ENCODE measurements around the gene GLB1L. TPM values are rescaled to one million over a fixed set of nuclear protein-coding genes. Genes with fewer than 3 reads are reported as not detected.
A peak's percentile ranks its signal among the peaks of the same experiment; 100 is the strongest.

GLB1L gene
- polyA plus RNA-seq, 1 of the 3 experiments (the other 2 are of a cell fraction) = 11.7 TPM

DNA sequence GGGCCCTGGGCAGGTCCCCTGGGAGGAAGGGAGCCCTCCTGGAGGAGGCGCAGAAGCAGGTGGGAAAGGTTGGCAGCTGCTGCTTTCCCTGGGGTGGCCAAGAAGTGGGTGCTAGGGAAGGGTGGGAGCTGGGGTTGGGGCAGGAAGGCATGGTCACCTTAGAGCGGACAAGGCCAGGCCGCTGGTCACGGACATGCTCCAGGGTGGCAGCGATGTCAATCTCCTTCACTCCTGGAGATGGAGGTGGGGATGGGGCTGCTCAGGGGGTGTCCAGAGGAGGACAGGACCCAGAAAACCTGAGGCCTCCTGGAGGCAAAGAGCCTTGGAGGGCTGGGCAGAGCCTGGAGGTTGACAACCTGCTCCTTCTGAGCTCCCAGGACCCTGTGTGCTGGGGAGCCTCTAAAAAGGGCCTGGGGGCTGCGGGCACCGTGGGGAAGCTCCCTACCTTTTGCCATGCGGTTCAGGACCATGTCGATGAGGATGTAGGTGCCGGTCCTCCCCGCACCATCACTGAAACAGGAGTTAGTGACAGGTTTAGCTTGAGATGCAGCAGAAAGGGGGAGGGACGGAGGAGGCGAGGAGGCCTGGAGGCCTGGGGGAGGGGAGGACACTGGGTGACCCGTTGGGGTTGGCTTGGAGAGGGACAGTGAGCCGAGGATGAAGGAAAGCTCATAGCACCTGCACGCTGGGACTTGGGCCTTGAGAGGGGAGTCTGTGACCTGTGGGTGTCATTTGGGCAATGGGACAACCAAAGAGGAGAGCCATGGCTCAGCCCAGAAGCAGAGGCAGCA is 45.3 kb upstream of the GLB1L start:
- no peaks in the 10 kb centered on the region for H3K36me3 ChIP-seq (replicated peaks in 1 of 2; ENCODE audit: control insufficient read depth in 1 of 2, insufficient read depth in 2 of 2, low read length in 1 of 2)
- no peak overlapping the region for H3K4me3 ChIP-seq (ENCODE audit: low read depth in 2 of 2, low read length in 1 of 2)
- 89% methylated on average over 15 of the region's 16 CpGs for WGBS (ENCODE audit: low lambda C conversion rate)
- no peak overlapping the region for H2AFZ ChIP-seq (ENCODE audit: low read depth)
- ChIA-PET CTCF (interaction anchor here (1.9 to 9.0 kb wide), 4 partner anchors 11 to 131 kb away, joined by 6 to 312 read pairs (median 46); partner anchors contain the start of genes CNPPD1, DNAJB2, NHEJ1 and SLC23A3), POLR2A (no interaction called here)
- H3K27ac ChIP-seq (ENCODE audit: low read depth in 2 of 2, low read length in 1 of 2) = no peak overlapping the region
- H3K27me3 ChIP-seq (ENCODE audit: insufficient read depth) = no peaks in the 10 kb centered on the region
- no peaks in the 10 kb centered on the region for H3K9me2 ChIP-seq
- H3K4me2 ChIP-seq = peak overlapping the region; percentile 66; the same call in 1 of the 2 replicates
- no peaks in the 10 kb centered on the region for H3K9me3 ChIP-seq
- no peak for TF ChIP-seq EZH2phosphoT487 (IDR thresholded peaks at IDR 0.05; ENCODE audit: borderline replicate concordance, low read depth)
- TF ChIP-seq TAF1 (IDR thresholded peaks at IDR 0.05; ENCODE audit: borderline replicate concordance, low read depth, low read length) = no peak
- no peak for TF ChIP-seq RFX5 (IDR thresholded peaks at IDR 0.05; ENCODE audit: low read length)
- no peak for TF ChIP-seq IRF3 (IDR thresholded peaks at IDR 0.05; ENCODE audit: low read depth, low read length)
- TF ChIP-seq ELF1 (IDR thresholded peaks at IDR 0.05) = no peak
- no peak for TF ChIP-seq POLR2AphosphoS5 (IDR thresholded peaks at IDR 0.05; ENCODE audit: low read depth, low read length)
- TF ChIP-seq, protein P1, sequence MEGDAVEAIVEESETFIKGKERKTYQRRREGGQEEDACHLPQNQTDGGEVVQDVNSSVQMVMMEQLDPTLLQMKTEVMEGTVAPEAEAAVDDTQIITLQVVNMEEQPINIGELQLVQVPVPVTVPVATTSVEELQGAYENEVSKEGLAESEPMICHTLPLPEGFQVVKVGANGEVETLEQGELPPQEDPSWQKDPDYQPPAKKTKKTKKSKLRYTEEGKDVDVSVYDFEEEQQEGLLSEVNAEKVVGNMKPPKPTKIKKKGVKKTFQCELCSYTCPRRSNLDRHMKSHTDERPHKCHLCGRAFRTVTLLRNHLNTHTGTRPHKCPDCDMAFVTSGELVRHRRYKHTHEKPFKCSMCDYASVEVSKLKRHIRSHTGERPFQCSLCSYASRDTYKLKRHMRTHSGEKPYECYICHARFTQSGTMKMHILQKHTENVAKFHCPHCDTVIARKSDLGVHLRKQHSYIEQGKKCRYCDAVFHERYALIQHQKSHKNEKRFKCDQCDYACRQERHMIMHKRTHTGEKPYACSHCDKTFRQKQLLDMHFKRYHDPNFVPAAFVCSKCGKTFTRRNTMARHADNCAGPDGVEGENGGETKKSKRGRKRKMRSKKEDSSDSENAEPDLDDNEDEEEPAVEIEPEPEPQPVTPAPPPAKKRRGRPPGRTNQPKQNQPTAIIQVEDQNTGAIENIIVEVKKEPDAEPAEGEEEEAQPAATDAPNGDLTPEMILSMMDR (IDR thresholded peaks at IDR 0.05) = no peak
- TF ChIP-seq EP300 (IDR thresholded peaks at IDR 0.05; ENCODE audit: borderline replicate concordance in 1 of 2, low read depth in 1 of 2, low read length in 1 of 2) = no peak
- no peak for TF ChIP-seq RAD21 (IDR thresholded peaks at IDR 0.05; ENCODE audit: low read length)
- no peak for TF ChIP-seq NFIC (IDR thresholded peaks at IDR 0.05; ENCODE audit: borderline replicate concordance)
- H4K20me1 ChIP-seq (ENCODE audit: insufficient read depth) = no peaks in the 10 kb centered on the region
- H3K9ac ChIP-seq = no peak overlapping the region
- DNase-seq = no peak
- peaks cover 8% of the 10 kb centered on the region in 2 experiments; a peak in 1 of 4 replicates for H3K4me1 ChIP-seq (ENCODE audit: control insufficient read depth in 1 of 2, insufficient read depth in 2 of 2, low read depth in 1 of 2, low read length in 1 of 2)
- H3F3A ChIP-seq (replicated peaks; ENCODE audit: insufficient read depth) = peaks cover 12% of the 10 kb centered on the region
- H3K79me2 ChIP-seq (ENCODE audit: insufficient read depth) = no peaks in the 10 kb centered on the region

GRCh38 chr2:219289537-219290361 is 44.5 kb upstream of the GLB1L start:
- Histone ChIP-seq H3K27me3 (ENCODE audit: insufficient read depth) (no peaks in the 10 kb centered on the region), H3K4me1 (ENCODE audit: control insufficient read depth in 1 of 2, insufficient read depth in 2 of 2, low read depth in 1 of 2, low read length in 1 of 2) (peaks cover 4 to 8% of the 10 kb centered on the region in 2 experiments; a peak in 1 of 4 replicates), H3F3A (replicated peaks; ENCODE audit: insufficient read depth) (peaks cover 12% of the 10 kb centered on the region), H3K27ac (ENCODE audit: low read depth in 2 of 2, low read length in 1 of 2) (peak overlapping the region; percentile 9 to 46; a peak in 1 of 4 replicates), H3K4me3 (ENCODE audit: low read depth in 2 of 2, low read length in 1 of 2) (no peak overlapping the region), H2AFZ (ENCODE audit: low read depth) (no peak overlapping the region; the same call in 1 of the 2 replicates), H3K9me3 (no peaks in the 10 kb centered on the region), H3K9me2 (no peaks in the 10 kb centered on the region), H3K79me2 (ENCODE audit: insufficient read depth) (no peaks in the 10 kb centered on the region), H4K20me1 (ENCODE audit: insufficient read depth) (no peaks in the 10 kb centered on the region), H3K9ac (no peak overlapping the region), H3K4me2 (peak overlapping the region; percentile 66; the same call in 1 of the 2 replicates), H3K36me3 (replicated peaks in 1 of 2; ENCODE audit: control insufficient read depth in 1 of 2, insufficient read depth in 2 of 2, low read length in 1 of 2) (peaks cover 0 to 4% of the 10 kb centered on the region in 2 experiments)
- ChIA-PET CTCF (interaction anchor here (1.3 to 9.0 kb wide), 5 partner anchors 9 to 130 kb away, joined by 3 to 312 read pairs (median 6); partner anchors contain the start of genes CNPPD1, DNAJB2 and SLC23A3), POLR2A (no interaction called here)
- DNase-seq = no peak
- 54% methylated on average over 14 of the region's 16 CpGs for WGBS (ENCODE audit: low lambda C conversion rate)
- TF ChIP-seq, protein P2, sequence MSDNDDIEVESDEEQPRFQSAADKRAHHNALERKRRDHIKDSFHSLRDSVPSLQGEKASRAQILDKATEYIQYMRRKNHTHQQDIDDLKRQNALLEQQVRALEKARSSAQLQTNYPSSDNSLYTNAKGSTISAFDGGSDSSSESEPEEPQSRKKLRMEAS (IDR thresholded peaks at IDR 0.05; ENCODE audit: low read depth) = peak; percentile 63; the same call in 1 of the 2 replicates
- TF ChIP-seq YY1 (IDR thresholded peaks at IDR 0.05; ENCODE audit: low read depth) = no peak
- TF ChIP-seq TEAD4 (IDR thresholded peaks at IDR 0.05; ENCODE audit: borderline replicate concordance, insufficient read depth) = 0 out of 2 replicates have a peak, but pooled peaks have one; percentile 11
- peak; percentile 92 for TF ChIP-seq NFIC (IDR thresholded peaks at IDR 0.05; ENCODE audit: borderline replicate concordance)
- 0 out of 2 replicates have a peak, but pooled peaks have one; percentile 26 for TF ChIP-seq NRF1 (IDR thresholded peaks at IDR 0.05; ENCODE audit: low read depth, low read length)
- no peak for TF ChIP-seq GABPA (IDR thresholded peaks at IDR 0.05; ENCODE audit: low read depth)
- TF ChIP-seq TCF12 (IDR thresholded peaks at IDR 0.05) = peak; percentile 33; the same call in 1 of the 2 replicates
- TF ChIP-seq FOSL2 (IDR thresholded peaks at IDR 0.05; ENCODE audit: borderline replicate concordance, low read depth) = peak; percentile 73
